IPS DF 6.9 (cell line): ENCODE measurements around the gene MAN1A2.

Experiments
- DNase-seq: peaks from one replicate; pipeline ENCODE4 v3.0.0-alpha.2; 2013; ENCODE audit warnings: low read depth, low spot score
- H3K27ac ChIP-seq: one replicate; pipeline ENCODE4 v1.5.1; 2013; ENCODE audit warnings: low read length, control low read depth
- H3K27me3 ChIP-seq: 2 replicates; pipeline ENCODE4 v1.6.1; 2013; ENCODE audit warnings: mild to moderate bottlenecking, low read length; ENCODE audit not compliant: control insufficient read depth, insufficient read depth
- H3K36me3 ChIP-seq: 2 replicates; pipeline ENCODE4 v1.6.1; 2013; ENCODE audit warnings: low read length; ENCODE audit not compliant: control insufficient read depth, insufficient read depth
- H3K4me1 ChIP-seq: 2 replicates; pipeline ENCODE4 v1.6.1; 2013; ENCODE audit warnings: low read length; ENCODE audit not compliant: control insufficient read depth, insufficient read depth
- H3K4me3 ChIP-seq: 2 replicates; pipeline ENCODE4 v1.5.1; 2013; ENCODE audit warnings: mild to moderate bottlenecking, low read length
- H3K9me3 ChIP-seq: 2 replicates; pipeline ENCODE4 v1.6.1; 2013; ENCODE audit warnings: low read length, inconsistent platforms; ENCODE audit not compliant: control insufficient read depth, insufficient read depth
- WGBS: extraction: QIAGEN DNeasy Blood & Tissue Kit; methylation state at CpG from one replicate; pipeline ENCODE4 v1.1.7; 2013; ENCODE audit warnings: mixed read lengths, missing lambda C conversion rate; ENCODE audit not compliant: insufficient read length, insufficient coverage; 5-methylcytosine and 5-hydroxymethylcytosine counted together

The MAN1A2 gene

GRCh38 chr1:117572546-117572945 lies 205.3 kb downstream of the MAN1A2 start:
- H3K27me3 ChIP-seq: no peaks in the 10 kb centered on the region
- peaks cover 5% of the 10 kb centered on the region; the same call in 1 of the 2 replicates for H3K4me1 ChIP-seq
- H3K9me3 ChIP-seq: no peaks in the 10 kb centered on the region
- H3K27ac ChIP-seq: no peak overlapping the region
- H3K4me3 ChIP-seq: no peak overlapping the region
- WGBS: no CpG with 5 or more reads among the region's 4 CpGs
- no peaks in the 10 kb centered on the region for H3K36me3 ChIP-seq
- DNase-seq: no peak

GRCh38 chr1:117573386-117574023 lies 206.3 kb downstream of the MAN1A2 start:
- DNase-seq: no peak
- Histone ChIP-seq H3K36me3 (no peaks in the 10 kb centered on the region), H3K4me3 (no peak overlapping the region), H3K27me3 (no peaks in the 10 kb centered on the region), H3K9me3 (no peaks in the 10 kb centered on the region), H3K27ac (no peak overlapping the region), H3K4me1 (peaks cover 5% of the 10 kb centered on the region; the same call in 1 of the 2 replicates)
- no CpG with 5 or more reads among the region's 10 CpGs for WGBS

- DNase-seq: no peak
- no CpG with 5 or more reads among the region's 5 CpGs for WGBS
- Histone ChIP-seq H3K4me1 (peaks cover 5% of the 10 kb centered on the region; the same call in 1 of the 2 replicates), H3K27me3 (no peaks in the 10 kb centered on the region), H3K27ac (no peak overlapping the region), H3K4me3 (no peak overlapping the region), H3K9me3 (no peaks in the 10 kb centered on the region), H3K36me3 (no peaks in the 10 kb centered on the region)
Measured at GRCh38 chr1:117574161-117574835, 207.0 kb downstream of the MAN1A2 start.

GRCh38 chr1:117575586-117576225 lies 208.5 kb downstream of the MAN1A2 start:
- no CpG with 5 or more reads among the region's 8 CpGs for WGBS
- no peak for DNase-seq

GRCh38 chr1:117576236-117576635 lies 209.0 kb downstream of the MAN1A2 start:
- peaks cover 5% of the 10 kb centered on the region; the same call in 1 of the 2 replicates for H3K4me1 ChIP-seq
- no peaks in the 10 kb centered on the region for H3K9me3 ChIP-seq
- no peak overlapping the region for H3K4me3 ChIP-seq
- no peaks in the 10 kb centered on the region for H3K36me3 ChIP-seq
- DNase-seq: no peak
- WGBS: no CpG with 5 or more reads among the region's 3 CpGs
- H3K27ac ChIP-seq: no peak overlapping the region
- no peaks in the 10 kb centered on the region for H3K27me3 ChIP-seq

More at GRCh38 chr1:117575586-117576225, 208.5 kb downstream of the MAN1A2 start:
- H3K27ac ChIP-seq: no peak overlapping the region
- no peak overlapping the region for H3K4me3 ChIP-seq
- H3K4me1 ChIP-seq: peaks cover 5% of the 10 kb centered on the region; the same call in 1 of the 2 replicates
- no peaks in the 10 kb centered on the region for H3K27me3 ChIP-seq
- no peaks in the 10 kb centered on the region for H3K9me3 ChIP-seq
- H3K36me3 ChIP-seq: no peaks in the 10 kb centered on the region

GRCh38 chr1:117577191-117577885 lies 210.1 kb downstream of the MAN1A2 start:
- no peaks in the 10 kb centered on the region for H3K36me3 ChIP-seq
- H3K4me3 ChIP-seq: no peak overlapping the region
- no peak overlapping the region for H3K27ac ChIP-seq
- H3K9me3 ChIP-seq: no peaks in the 10 kb centered on the region
- H3K4me1 ChIP-seq: peaks cover 5% of the 10 kb centered on the region; the same call in 1 of the 2 replicates
- no peaks in the 10 kb centered on the region for H3K27me3 ChIP-seq
- no CpG with 5 or more reads among the region's 2 CpGs for WGBS
- no peak for DNase-seq

GRCh38 chr1:117578466-117578865 lies 211.2 kb downstream of the MAN1A2 start:
- 100% methylated on average over 1 of the region's 4 CpGs for WGBS
- no peak overlapping the region for H3K27ac ChIP-seq
- no peaks in the 10 kb centered on the region for H3K36me3 ChIP-seq
- peaks cover 5% of the 10 kb centered on the region; the same call in 1 of the 2 replicates for H3K4me1 ChIP-seq
- H3K4me3 ChIP-seq: no peak overlapping the region
- no peaks in the 10 kb centered on the region for H3K27me3 ChIP-seq
- DNase-seq: no peak
- no peaks in the 10 kb centered on the region for H3K9me3 ChIP-seq
